Medulla oblongata (tissue), 1 donor: Measurements from ENCODE around the gene CLDN24.

Source experiments
- DNase-seq: peaks from one replicate; pipeline ENCODE4 v3.0.0-alpha.2; 2015; ENCODE audit errors: extremely low spot score

Gene CLDN24

GRCh38 chr4:183321516-183321915, 710 bp downstream of the CLDN24 start:
- no peak for DNase-seq

GRCh38 chr4:183321079-183321478, 1.1 kb downstream of the CLDN24 start:
- peak; percentile 31 for DNase-seq

- no peak for DNase-seq
These were observed 1.8 kb downstream of the CLDN24 start, which contains the start of gene CLDN22 for GRCh38 chr4:183320211-183321059. Gene CLDN22, minus strand, starts transcription at chr4:183320276. Its CDS starts 58 bp downstream, at chr4:183320218.

- DNase-seq = no peak
These were observed 3.6 kb downstream of the CLDN24 start for GRCh38 chr4:183318656-183319055.

GRCh38 chr4:183314806-183315205, 7.4 kb downstream of the CLDN24 start:
- no peak for DNase-seq

GRCh38 chr4:183314336-183314735, 7.9 kb downstream of the CLDN24 start:
- DNase-seq = no peak

- DNase-seq = no peak
These were observed 9.4 kb downstream of the CLDN24 start for GRCh38 chr4:183312841-183313240.

- DNase-seq = no peak
These were observed 15.4 kb downstream of the CLDN24 start for GRCh38 chr4:183306811-183307210.

- no peak for DNase-seq
These were observed 17.7 kb downstream of the CLDN24 start for GRCh38 chr4:183304538-183304937.

- DNase-seq = no peak
These were observed 18.2 kb downstream of the CLDN24 start for GRCh38 chr4:183304067-183304466.

GRCh38 chr4:183303301-183303700, 18.9 kb downstream of the CLDN24 start:
- no peak for DNase-seq

GRCh38 chr4:183300655-183301054, 21.6 kb downstream of the CLDN24 start:
- no peak for DNase-seq

- no peak for DNase-seq
These were observed 22.2 kb downstream of the CLDN24 start for GRCh38 chr4:183300070-183300469.

- DNase-seq = no peak
These were observed 22.8 kb downstream of the CLDN24 start for GRCh38 chr4:183299464-183299863.

- no peak for DNase-seq
These were observed 24.6 kb downstream of the CLDN24 start for GRCh38 chr4:183297675-183298074.

- DNase-seq = no peak
These were observed 26.5 kb downstream of the CLDN24 start for GRCh38 chr4:183295711-183296110.

- no peak for DNase-seq
These were observed 31.2 kb downstream of the CLDN24 start for GRCh38 chr4:183291070-183291469.

- DNase-seq = no peak
These were observed 32.5 kb downstream of the CLDN24 start for GRCh38 chr4:183289688-183290087.

GRCh38 chr4:183288955-183289354, 33.3 kb downstream of the CLDN24 start:
- DNase-seq = no peak

- no peak for DNase-seq
These were observed 34.5 kb downstream of the CLDN24 start for GRCh38 chr4:183287677-183288076.

GRCh38 chr4:183287309-183287659, 34.9 kb downstream of the CLDN24 start:
- DNase-seq = no peak

GRCh38 chr4:183286590-183287308, 35.5 kb downstream of the CLDN24 start:
- DNase-seq = no peak

GRCh38 chr4:183285886-183286285, 36.3 kb downstream of the CLDN24 start:
- DNase-seq = no peak
